CD4-positive, alpha-beta T cell (primary cell): ENCODE measurements around the gene NANOS3. TPM values are rescaled to one million over a fixed set of nuclear protein-coding genes. Genes with fewer than 3 reads are reported as not detected.

Source experiments
- ATAC-seq: fragments of 200-7000 bp; cut with Tn5 transposase; one replicate; pipeline ENCODE4 v1.10.0; 2022; ENCODE audit warnings: mild to moderate bottlenecking; ENCODE audit not compliant: poor library complexity
- CTCF ChIA-PET: fragments of 350-600 bp; sonication (Branson Sonifier 250); formaldehyde crosslinking; loops from one replicate; lab custom pipeline; 2021; ENCODE audit warnings: antibody characterized with exemption, inconsistent platforms; lab: Charles Lee
- POLR2A ChIA-PET: fragments of 350-600 bp; sonication (Branson Sonifier 250); formaldehyde crosslinking; loops from one replicate; lab custom pipeline; 2021; ENCODE audit warnings: antibody characterized with exemption, inconsistent platforms; lab: Charles Lee
- DNase-seq, 14 experiments: peaks; one replicate each; pipeline ENCODE4 v3.0.0-alpha.2; 2013 to 2020; ENCODE audit warnings: mixed read lengths in 2 of 14
- H3K27ac ChIP-seq, 2 donors: one replicate each; pipeline versions ENCODE4 v1.5.1 to v1.7.0; 2013; ENCODE audit warnings: low read length in 2 of 2, low read depth in 1 of 2, mild to moderate bottlenecking in 1 of 2
- H3K27me3 ChIP-seq, 2 experiments: 1 replicate in 1 of 2; 2 replicates in 1 of 2; pipeline versions ENCODE4 v1.6.1 to v1.7.0; 2013; ENCODE audit warnings: low read length in 2 of 2, control low read depth in 1 of 2, mild to moderate bottlenecking in 1 of 2, moderate library complexity in 1 of 2; ENCODE audit not compliant: insufficient read depth in 2 of 2, control insufficient read depth in 1 of 2
- H3K36me3 ChIP-seq: one replicate; pipeline ENCODE4 v1.6.1; 2013; ENCODE audit warnings: low read length, control low read depth; ENCODE audit not compliant: insufficient read depth
- H3K4me1 ChIP-seq: one replicate; pipeline ENCODE4 v1.6.1; 2013; ENCODE audit warnings: low read length, control low read depth; ENCODE audit not compliant: insufficient read depth
- H3K4me3 ChIP-seq: one replicate; pipeline ENCODE4 v1.5.1; 2013; ENCODE audit warnings: mild to moderate bottlenecking, low read length, moderate library complexity
- H3K9me3 ChIP-seq, 2 experiments: 1 replicate in 1 of 2; 2 replicates in 1 of 2; pipeline versions ENCODE4 v1.6.1 to v1.7.0; 2013; ENCODE audit warnings: low read length in 2 of 2, mild to moderate bottlenecking in 2 of 2, control low read depth in 1 of 2, moderate library complexity in 1 of 2; ENCODE audit not compliant: control insufficient read depth in 1 of 2, insufficient read depth in 1 of 2
- H3K27ac Mint-ChIP-seq: one replicate; pipeline ENCODE4 v1.8.0; 2020; ENCODE audit warnings: mixed read lengths
- H3K27me3 Mint-ChIP-seq: one replicate; pipeline ENCODE4 v1.8.0; 2021; ENCODE audit warnings: mixed read lengths
- H3K36me3 Mint-ChIP-seq: one replicate; pipeline ENCODE4 v1.8.0; 2021; ENCODE audit warnings: low read depth, mixed read lengths
- H3K4me1 Mint-ChIP-seq: one replicate; pipeline ENCODE4 v1.8.0; 2021; ENCODE audit warnings: low read depth, mixed read lengths
- H3K4me3 Mint-ChIP-seq: one replicate; pipeline ENCODE4 v1.8.0; 2020; ENCODE audit warnings: mild to moderate bottlenecking, mixed read lengths
- H3K9me3 Mint-ChIP-seq: one replicate; pipeline ENCODE4 v1.8.0; 2020; ENCODE audit warnings: mixed read lengths
- intact Hi-C, 2 experiments: fragments of 100-400 bp; cut with DNase I in 1 of 2; cut with micrococcal nuclease in 1 of 2; formaldehyde crosslinking; loops; one replicate each; pipeline versions ENCODE4 v1.15.1 to v1.9.0; 2023 to 2025; cut with DNase I, micrococcal nuclease
- total RNA-seq, 174 experiments: library from RNA in 2 of 174; stranded (reverse) in 2 of 174; gene quantifications; one replicate each; pipeline ENCODE4 v1.2.3 and lab custom pipeline; 2021 to 2026
- TF ChIP-seq, protein P1 (sequence below): fragments of 200-600 bp; IDR thresholded peaks from one replicate; pipeline ENCODE4 v1.8.0; 2022; ENCODE audit warnings: antibody characterized with exemption, mild to moderate bottlenecking

NANOS3 gene
- total RNA-seq, 2 experiments from 2014 or later = 0.87 TPM; not detected in 1

- H3K27ac ChIP-seq = peak overlapping the region; percentile 39 to 66
- ATAC-seq = no peak
- H3K27ac Mint-ChIP-seq = peak overlapping the region; percentile 76
These were observed 4.9 kb downstream of the NANOS3 start for GRCh38 chr19:13881692-13882418.

GRCh38 chr19:13882419-13882795, 5.5 kb downstream of the NANOS3 start:
- ChIA-PET CTCF (interaction anchor here (0.8 to 4.5 kb wide), 4 partner anchors 37 to 254 kb away, joined by 3 to 27 read pairs (median 10); partner anchors contain the start of genes ASF1B and MISP3), POLR2A (interaction anchor here (0.6 to 2.6 kb wide), 9 partner anchors 13 to 254 kb away, joined by 3 to 19 read pairs (median 5); partner anchors contain the start of genes ASF1B, IL27RA, MISP3 and RFX1)
- H3K36me3 Mint-ChIP-seq = no peaks in the 10 kb centered on the region
- Histone ChIP-seq H3K4me1 (peaks cover 73% of the 10 kb centered on the region), H3K27ac (peak overlapping the region in 1 of 2 donors; percentile 39), H3K4me3 (peak overlapping the region; percentile 25), H3K27me3 (no peaks in the 10 kb centered on the region), H3K36me3 (no peaks in the 10 kb centered on the region), H3K9me3 (no peaks in the 10 kb centered on the region)
- H3K4me1 Mint-ChIP-seq = peaks cover 41% of the 10 kb centered on the region
- H3K27ac Mint-ChIP-seq = peak overlapping the region; percentile 76
- H3K27me3 Mint-ChIP-seq = no peaks in the 10 kb centered on the region
- H3K9me3 Mint-ChIP-seq = no peaks in the 10 kb centered on the region
- intact Hi-C loops = loop anchor here (5.0 to 10.0 kb wide), 4 partner anchors 70 to 592 kb away; partner anchors contain the start of genes ADGRL1 (in 1 of the 2), DCAF15 (in 1 of the 2) and PTGER1 (in 1 of the 2)
- DNase-seq (no peak), ATAC-seq (no peak)
- TF ChIP-seq, protein P1, sequence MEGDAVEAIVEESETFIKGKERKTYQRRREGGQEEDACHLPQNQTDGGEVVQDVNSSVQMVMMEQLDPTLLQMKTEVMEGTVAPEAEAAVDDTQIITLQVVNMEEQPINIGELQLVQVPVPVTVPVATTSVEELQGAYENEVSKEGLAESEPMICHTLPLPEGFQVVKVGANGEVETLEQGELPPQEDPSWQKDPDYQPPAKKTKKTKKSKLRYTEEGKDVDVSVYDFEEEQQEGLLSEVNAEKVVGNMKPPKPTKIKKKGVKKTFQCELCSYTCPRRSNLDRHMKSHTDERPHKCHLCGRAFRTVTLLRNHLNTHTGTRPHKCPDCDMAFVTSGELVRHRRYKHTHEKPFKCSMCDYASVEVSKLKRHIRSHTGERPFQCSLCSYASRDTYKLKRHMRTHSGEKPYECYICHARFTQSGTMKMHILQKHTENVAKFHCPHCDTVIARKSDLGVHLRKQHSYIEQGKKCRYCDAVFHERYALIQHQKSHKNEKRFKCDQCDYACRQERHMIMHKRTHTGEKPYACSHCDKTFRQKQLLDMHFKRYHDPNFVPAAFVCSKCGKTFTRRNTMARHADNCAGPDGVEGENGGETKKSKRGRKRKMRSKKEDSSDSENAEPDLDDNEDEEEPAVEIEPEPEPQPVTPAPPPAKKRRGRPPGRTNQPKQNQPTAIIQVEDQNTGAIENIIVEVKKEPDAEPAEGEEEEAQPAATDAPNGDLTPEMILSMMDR = no peak
- H3K4me3 Mint-ChIP-seq = peak overlapping the region; percentile 75

More at GRCh38 chr19:13881692-13882418, 4.9 kb downstream of the NANOS3 start:
- Mint-ChIP-seq H3K4me1 (peaks cover 41% of the 10 kb centered on the region), H3K36me3 (no peaks in the 10 kb centered on the region), H3K27me3 (no peaks in the 10 kb centered on the region), H3K9me3 (no peaks in the 10 kb centered on the region), H3K4me3 (peak overlapping the region; percentile 75)
- Histone ChIP-seq H3K36me3 (no peaks in the 10 kb centered on the region), H3K4me3 (peak overlapping the region; percentile 25), H3K27me3 (no peaks in the 10 kb centered on the region), H3K9me3 (no peaks in the 10 kb centered on the region), H3K4me1 (peaks cover 68% of the 10 kb centered on the region)
- ChIA-PET CTCF (interaction anchor here (0.8 to 4.5 kb wide), 6 partner anchors 33 to 255 kb away, joined by 3 to 27 read pairs (median 5); partner anchors contain the start of genes ASF1B and MISP3), POLR2A (interaction anchor here (0.6 to 2.6 kb wide), 12 partner anchors 12 to 255 kb away, joined by 3 to 19 read pairs (median 4); partner anchors contain the start of genes ASF1B, IL27RA, MISP3 and RFX1)
- DNase-seq = peak in 8 of 14 experiments; percentile 18 to 80 (median 56)
- intact Hi-C loops = loop anchor here (2.0 to 10.0 kb wide), 8 partner anchors 25 to 593 kb away; partner anchors contain the start of genes DCAF15 (in 2 of the 2), ADGRL1 (in 1 of the 2), ASF1B (in 1 of the 2) and BRME1 (in 1 of the 2)
- TF ChIP-seq, protein P1 = no peak

GRCh38 chr19:13882836-13883235, 5.9 kb downstream of the NANOS3 start:
- no peak for ATAC-seq
- intact Hi-C loops = loop anchor here (5.0 to 10.0 kb wide), 4 partner anchors 69 to 592 kb away; partner anchors contain the start of genes ADGRL1 (in 1 of the 2), DCAF15 (in 1 of the 2) and PTGER1 (in 1 of the 2)
- peaks cover 41% of the 10 kb centered on the region for H3K4me1 Mint-ChIP-seq
- no peaks in the 10 kb centered on the region for H3K27me3 ChIP-seq
- TF ChIP-seq, protein P1 = no peak
- no peaks in the 10 kb centered on the region for H3K9me3 ChIP-seq
- no peak for DNase-seq
- H3K4me3 ChIP-seq = no peak overlapping the region
- no peaks in the 10 kb centered on the region for H3K27me3 Mint-ChIP-seq
- CTCF ChIA-PET = interaction anchor here (0.6 to 4.5 kb wide), 3 partner anchors 190 to 689 kb away, joined by 3 to 27 read pairs (median 4); partner anchors contain the start of genes ASF1B and MISP3
- H3K4me3 Mint-ChIP-seq = no peak overlapping the region
- H3K27ac Mint-ChIP-seq = no peak overlapping the region
- no peak overlapping the region for H3K27ac ChIP-seq
- H3K36me3 ChIP-seq = no peaks in the 10 kb centered on the region
- no peaks in the 10 kb centered on the region for H3K9me3 Mint-ChIP-seq
- H3K4me1 ChIP-seq = peaks cover 76% of the 10 kb centered on the region
- POLR2A ChIA-PET = interaction anchor here (0.6 to 2.6 kb wide), 6 partner anchors 13 to 191 kb away, joined by 3 to 19 read pairs (median 5); partner anchors contain the start of genes IL27RA, MISP3 and RFX1
- H3K36me3 Mint-ChIP-seq = no peaks in the 10 kb centered on the region
